Umbilical cord (tissue), 2 donors: ENCODE measurements around the gene TMEM131. TPM values are rescaled to one million over a fixed set of nuclear protein-coding genes. Genes with fewer than 3 reads are reported as not detected.
A peak's percentile ranks its signal among the peaks of the same experiment; 100 is the strongest.

ENCODE experiments used
- DNase-seq: peaks from one replicate; pipeline ENCODE4 v3.0.0-alpha.2; 2015; ENCODE audit warnings: low spot score
- total RNA-seq: library from RNA; depleted of rRNA; stranded (reverse); fragments of >200 nt; gene quantifications from one replicate; pipeline ENCODE4 v1.2.3, GENCODE V29; 2014; ENCODE audit warnings: low replicate concordance; ENCODE audit not compliant: insufficient read depth

The TMEM131 gene
- total RNA-seq, 1 donor from 2014 or later, result 29.9 TPM

DNA sequence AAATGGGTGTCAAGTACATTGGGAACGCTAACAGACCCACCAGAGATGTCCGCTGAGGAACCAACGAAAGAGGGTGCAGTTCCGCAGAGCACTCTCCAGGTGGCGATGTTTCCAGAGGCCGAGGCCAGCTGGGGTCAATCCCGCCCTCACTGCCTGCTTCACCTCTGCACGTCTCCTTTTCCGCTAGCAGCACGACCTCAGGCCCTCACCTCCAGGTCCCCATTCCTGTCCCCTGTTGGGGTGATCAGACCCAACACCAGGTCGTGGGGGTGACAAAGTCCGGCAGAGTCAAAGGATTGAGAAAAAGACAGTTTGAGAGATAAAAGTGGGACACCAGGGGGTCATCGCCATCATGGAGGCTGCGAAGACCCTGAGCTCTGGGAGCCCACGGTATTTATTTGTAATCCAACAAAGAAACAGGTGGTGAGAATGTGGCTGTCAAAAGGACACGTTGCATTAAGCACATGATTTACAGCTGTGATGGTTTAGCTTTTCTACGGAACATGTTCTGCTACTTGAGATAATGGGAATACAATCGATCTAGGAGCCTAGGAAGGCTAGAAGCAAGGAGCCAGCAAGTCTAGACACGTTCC, 255.1 kb downstream of the TMEM131 start:
- DNase-seq, result peak; percentile 24

DNA sequence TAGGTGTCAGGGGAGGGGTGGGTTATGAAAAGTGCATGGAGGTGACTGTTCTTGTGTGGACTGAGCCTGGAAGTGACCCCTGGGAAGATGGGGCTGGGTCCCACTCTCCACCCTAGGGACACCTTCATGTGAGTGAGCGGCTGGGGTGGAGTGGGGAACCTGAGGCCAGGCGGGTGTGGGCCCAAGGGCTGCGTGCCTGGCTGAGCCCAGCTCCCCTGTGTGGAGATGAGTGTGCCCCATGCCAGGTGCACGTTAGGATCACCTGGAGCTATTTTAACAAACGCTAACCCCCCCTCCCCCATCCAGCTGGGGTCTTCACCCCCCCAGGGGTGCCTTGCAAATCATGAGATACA, 255.9 kb downstream of the TMEM131 start:
- DNase-seq, result no peak

DNA sequence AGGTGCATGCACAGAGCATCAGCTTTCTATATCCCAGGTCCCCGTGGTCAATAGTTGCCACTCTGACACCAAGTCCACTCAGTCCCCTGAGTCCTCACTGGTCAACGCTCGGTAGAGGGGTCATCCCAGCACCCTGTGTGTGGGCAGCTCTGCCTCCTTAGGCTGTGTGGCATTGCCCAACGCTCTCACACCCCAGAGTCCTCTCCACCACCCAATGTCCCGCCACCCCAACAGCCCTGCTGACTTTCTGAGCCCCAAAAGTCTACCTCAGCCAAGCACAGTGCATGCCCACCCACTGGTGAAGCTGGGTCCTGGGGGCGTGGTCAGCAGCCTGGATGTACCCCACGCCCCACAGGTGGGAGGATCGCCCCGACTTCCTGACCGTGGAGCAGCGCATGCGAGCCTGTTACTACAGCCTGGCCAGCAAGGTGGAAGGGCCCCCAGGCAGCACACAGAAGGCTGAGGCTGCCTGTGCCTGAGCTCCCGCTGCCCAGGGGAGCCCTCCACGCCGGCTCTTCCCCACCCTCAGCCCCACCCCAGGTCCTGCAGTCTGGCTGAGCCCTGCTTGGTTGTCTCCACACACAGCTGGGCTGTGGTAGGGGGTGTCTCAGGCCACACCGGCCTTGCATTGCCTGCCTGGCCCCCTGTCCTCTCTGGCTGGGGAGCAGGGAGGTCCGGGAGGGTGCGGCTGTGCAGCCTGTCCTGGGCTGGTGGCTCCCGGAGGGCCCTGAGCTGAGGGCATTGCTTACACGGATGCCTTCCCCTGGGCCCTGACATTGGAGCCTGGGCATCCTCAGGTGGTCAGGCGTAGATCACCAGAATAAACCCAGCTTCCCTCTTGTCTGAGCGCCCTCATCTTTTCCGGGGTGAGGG, 256.5 kb downstream of the TMEM131 start:
- DNase-seq, result no peak

DNA sequence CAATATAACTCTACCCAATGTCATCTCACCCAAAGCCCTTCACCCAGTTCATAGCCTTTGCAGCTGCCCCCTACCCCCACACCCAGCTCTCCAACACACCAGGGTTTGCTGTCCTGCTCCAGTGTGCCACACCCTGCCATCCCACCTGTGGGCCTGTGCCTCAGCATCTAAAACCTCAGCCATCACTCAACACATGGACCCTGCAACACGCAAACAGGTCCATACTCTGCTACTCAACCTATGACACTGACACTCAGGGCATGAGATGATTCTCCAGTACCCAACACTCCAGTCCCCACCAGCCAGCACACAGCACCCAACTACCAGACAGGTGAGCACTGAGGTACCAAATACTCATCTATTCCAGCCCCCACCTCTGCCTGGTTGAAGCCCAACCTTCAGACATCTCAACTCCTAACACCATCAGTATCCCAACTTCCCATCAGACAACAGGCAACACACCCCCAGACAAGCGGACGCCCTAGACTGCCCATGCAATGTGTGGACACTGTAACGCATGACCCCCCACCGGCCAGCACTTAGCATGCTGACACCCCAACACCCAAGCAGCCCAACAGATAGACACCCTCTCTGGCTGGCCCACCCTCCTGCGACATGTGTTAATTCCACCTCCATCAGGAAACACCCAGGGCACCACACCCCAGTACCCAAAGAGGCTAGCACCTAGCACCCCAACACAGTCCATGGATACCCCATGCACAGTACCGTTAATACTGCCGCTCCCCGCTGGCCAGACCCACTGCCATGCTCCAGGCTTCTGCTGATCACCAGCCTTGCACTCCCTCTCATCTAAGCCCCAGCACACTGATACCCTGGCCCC, 257.3 kb downstream of the TMEM131 start:
- no peak for DNase-seq

DNA sequence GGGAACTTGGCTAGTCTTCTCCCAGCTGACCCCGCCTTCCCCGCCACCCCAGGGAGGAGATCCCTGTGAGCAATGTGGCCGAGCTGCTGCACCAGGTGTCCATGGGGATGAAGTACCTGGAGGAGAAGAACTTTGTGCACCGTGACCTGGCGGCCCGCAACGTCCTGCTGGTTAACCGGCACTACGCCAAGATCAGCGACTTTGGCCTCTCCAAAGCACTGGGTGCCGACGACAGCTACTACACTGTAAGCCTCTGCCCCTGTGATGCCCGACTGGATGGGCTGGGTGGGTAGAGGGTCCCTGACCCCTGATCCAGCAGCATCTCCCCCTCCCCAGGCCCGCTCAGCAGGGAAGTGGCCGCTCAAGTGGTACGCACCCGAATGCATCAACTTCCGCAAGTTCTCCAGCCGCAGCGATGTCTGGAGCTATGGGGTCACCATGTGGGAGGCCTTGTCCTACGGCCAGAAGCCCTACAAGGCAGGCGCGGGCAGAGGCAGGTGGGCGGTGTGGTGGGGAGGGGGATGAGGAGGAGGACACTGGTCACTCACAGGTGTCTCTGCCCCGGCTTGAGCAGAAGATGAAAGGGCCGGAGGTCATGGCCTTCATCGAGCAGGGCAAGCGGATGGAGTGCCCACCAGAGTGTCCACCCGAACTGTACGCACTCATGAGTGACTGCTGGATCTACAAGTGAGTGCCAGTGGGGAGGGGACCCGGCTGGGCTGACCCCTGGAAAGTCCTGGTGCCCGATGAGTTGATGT, 258.1 kb downstream of the TMEM131 start:
- no peak for DNase-seq

DNA sequence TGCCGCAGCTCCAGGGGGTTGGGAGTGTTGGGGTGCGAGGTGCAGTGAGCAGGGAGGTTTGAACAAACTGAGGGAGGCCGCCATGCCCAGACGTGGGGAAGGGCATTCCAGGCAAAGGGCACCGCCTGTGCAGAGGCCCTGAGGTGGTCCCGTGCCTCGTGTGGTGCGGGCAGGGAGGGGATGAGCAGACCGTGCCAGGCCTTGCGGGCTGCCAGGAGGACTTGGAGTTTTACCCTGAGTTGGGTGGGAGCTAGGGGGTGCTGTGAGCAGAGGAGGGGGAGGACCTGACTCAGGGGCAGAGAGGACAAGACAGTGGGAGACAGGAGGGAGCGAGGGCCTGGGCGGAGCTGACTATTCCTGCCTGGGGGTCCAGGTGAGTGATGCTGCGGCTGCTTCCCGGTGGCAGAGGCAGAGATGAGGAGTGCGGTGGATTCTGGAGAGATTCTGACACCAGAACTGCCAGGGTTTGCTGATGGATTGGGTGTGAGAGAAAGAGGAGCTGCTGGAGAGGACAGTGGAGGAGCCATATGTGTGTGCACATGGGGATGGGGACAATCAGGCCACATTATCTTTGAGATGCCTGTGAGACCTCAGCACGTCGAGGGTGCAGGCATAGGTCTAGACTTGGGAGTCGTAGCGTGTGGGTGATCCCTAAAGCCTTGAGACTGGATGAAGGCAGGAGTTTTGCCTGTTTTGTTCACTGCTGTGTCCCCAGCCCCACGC, 259.0 kb downstream of the TMEM131 start:
- no peak for DNase-seq

DNA sequence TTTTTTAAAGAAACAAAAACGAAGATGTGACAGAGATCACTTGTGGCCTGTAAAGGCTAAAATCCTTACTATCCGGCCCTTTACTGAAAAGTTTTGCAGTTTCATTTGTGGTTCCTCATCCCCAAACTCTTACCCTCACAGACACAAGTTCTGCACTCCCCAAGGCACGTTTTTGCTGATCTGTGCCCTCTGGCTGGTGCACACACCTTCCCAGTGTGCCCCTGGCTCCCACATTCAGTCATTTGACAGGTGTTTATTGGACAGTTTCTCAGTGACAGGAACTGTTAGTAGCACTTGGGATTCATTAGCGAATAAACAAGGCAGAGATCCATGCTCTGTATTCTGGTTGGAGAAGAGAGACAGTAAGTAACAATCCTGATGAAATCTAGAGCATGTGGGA, 259.6 kb downstream of the TMEM131 start:
- no peak for DNase-seq

DNA sequence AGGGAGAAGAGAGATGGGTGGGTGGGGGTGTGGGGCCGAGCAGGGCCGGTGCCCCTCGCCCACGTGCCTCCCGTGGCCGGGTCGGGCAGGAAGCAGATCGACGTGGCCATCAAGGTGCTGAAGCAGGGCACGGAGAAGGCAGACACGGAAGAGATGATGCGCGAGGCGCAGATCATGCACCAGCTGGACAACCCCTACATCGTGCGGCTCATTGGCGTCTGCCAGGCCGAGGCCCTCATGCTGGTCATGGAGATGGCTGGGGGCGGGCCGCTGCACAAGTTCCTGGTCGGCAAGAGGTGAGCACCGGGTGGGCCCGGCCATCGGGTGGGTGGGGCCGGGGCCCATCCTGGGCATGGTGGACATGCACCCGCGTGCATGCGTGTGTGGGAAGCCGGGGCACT, 260.6 kb downstream of the TMEM131 start:
- DNase-seq, result no peak

DNA sequence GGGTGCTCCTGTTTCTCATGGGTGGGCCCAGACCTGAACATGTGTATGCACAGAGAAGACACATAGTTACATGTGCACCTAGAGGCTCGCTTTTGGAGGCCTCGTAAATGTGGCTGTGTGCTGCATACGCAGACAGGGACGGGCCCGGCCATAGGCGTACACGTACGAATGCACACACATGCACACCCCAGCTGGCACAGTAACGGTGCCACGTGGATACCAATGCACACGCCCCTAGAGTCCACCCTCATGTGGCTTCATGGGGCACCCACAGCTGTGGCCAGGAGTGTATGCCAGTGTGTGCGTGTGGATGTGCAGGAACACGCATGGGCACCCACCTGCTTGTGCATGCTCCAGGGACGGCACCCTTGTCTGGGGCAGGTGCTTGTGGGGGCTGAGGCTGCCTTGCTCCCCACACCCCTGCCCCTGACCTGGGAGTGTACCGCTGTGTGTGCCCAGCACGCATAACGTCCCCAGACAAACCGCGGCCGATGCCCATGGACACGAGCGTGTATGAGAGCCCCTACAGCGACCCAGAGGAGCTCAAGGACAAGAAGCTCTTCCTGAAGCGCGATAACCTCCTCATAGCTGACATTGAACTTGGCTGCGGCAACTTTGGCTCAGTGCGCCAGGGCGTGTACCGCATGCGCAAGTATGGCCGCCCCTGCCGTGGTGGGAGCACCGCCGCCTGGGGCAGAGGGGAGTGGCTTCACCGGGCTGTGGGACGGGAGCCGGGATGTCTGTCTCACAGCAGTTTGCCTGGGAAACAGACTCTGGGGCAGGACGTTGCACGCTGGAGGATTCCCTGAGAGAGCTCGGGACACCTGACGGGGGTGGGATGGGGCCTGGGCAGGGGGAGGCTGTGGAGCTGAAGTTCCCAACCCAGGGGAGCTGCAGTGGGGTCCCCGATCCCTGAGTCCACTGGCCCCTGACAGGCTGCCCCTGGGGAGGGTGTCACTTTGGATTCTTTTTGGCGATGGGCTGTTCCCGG, 261.4 kb downstream of the TMEM131 start:
- DNase-seq, result no peak

DNA sequence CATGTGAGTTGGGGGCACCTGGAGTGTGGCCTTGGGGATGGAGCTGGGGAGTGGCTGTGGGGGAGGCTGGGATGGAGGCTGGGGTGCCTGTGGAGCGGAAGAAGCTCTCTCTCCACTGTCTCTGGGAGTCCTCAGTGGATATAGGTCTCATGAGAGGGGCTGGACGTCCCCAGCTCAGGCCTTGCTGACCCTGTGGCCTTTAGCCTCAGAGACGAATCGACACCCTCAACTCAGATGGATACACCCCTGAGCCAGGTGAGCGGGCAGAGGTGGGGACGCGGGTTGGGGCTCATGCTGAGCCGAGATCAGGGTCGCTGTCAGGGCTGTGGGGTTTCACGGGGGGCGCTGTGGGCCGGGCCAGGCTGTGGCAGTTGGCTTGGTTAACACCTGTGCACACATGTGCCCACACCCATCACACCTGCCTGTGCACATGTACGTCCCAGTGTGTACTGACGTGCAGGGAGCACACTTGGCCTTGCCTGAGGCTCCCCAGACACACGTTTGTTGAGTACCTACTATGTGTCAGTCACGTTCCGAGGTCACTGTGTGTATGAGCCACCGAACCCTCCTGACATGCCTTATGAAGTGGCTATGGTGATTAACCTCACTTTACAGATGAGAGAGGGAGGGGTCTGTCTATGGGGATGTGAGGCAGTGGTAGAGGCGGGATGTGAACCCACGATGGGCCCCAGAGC, 262.3 kb downstream of the TMEM131 start:
- no peak for DNase-seq

DNA sequence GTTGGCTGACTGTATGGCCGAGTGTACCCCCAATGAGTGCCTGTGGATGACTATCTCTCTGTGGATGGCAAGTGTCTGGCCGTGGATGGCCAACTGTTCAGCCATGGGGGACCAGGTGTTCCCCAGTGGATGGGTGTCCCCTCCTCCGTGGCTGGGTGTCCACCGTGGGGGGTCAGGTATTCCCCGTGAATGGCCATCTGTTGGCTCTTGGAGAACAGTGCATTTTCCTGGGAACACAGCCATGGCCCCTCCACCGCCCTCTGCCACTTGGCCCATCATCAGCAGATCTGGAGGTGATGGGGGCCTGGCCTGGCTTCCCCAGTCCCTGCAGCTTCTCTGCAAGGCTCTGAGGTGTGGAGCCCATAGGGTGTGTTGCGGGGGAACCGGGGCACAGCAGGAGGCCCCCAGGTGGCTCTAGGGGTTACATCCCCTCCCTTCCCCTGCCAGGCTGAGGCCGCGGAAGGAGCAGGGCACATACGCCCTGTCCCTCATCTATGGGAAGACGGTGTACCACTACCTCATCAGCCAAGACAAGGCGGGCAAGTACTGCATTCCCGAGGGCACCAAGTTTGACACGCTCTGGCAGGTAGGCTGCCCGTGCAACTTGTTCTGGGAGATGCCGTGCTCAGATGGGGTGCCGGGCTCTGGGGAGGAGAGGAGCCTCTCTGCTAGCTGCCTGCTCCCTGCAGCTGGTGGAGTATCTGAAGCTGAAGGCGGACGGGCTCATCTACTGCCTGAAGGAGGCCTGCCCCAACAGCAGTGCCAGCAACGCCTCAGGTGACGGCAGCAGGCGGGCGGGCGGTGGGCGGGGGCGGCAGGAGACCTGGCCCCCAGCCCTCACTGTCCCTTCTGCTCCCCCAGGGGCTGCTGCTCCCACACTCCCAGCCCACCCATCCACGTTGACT, 263.1 kb downstream of the TMEM131 start:
- DNase-seq, result no peak

DNA sequence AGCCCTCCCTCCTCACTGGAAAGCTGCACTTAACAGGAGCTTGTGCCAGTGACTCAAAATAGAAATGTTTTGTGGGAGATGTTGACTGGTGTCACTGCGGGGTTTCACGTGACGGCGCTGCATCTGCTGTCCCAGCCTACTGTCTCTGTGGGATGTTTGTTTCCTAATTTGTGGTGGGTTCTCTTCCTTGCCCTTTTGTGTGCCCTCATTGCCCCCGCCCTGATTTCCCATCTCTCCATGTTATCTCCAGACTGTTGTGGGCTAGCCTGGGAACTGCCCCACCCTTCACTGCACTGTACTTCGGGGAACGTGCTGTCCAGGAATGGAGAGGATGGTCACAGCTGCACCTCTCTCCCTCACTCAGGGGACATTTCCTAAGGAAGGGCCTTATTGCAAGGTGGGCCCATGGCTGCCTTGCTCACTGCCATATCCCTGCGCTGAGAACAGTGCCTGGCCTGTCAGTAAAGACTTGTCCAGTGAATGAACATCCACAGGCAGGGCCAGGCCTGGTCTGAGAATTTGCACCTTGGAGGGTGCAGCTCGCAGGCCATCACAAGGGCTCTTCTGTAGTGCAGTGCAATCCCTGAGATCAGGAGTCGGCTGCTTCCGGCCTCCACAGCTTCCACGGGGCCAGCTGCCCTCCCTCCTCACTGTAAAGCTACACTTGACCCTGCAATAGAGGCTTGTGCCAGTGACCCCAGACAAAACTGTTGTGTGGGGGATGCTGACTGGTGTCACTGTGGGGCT, 264.3 kb downstream of the TMEM131 start:
- no peak for DNase-seq

DNA sequence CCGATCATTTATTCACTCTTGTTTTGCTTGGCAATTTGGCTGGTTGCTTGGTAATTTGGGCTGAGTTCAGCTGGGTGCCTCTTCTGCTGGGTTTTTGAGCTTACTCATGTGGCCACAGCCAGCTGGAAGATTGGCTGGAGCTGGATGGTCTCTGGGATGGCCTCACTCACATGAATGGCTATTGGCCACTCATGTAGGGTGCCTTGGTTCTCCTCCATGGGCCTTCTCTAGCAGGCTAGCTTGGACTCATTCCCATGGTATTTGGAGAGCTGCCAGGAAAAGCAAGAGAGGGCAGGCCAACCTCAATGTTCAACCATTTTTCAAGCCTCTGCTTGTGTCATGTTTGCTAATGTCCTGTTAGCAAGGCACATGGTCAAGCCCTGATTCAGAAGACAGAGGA, 265.5 kb downstream of the TMEM131 start:
- no peak for DNase-seq

DNA sequence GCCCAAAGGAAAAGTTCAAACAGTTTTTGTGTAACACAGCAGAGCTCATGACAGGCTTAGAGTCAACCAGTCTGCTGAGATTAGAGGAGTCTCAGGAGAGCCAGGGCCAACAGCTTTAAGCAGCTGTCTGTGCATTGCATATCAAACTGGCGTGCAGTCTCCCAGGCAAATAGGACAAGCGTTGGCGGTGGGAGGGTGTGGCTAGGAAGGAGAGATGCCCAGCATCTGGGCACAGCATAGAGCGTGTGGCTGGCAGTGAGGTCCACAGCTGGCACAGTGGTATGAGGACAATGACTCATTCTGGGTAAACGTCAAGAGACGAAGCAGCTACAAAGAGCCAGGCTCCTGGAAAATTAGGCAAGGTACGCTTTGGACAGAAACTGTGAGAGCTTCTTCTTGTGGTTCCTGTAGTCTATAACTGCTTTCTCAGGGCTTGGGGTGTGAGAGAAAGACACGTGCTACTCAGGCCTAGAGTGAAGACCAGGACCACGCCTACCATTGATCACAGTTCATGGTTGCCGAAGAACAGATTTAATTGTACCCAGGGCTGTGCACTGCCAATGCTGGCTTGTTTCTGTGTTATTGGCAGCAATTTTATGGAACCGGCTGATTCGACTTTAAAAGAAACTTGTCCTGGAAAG, 267.5 kb downstream of the TMEM131 start:
- DNase-seq, result peak; percentile 76

DNA sequence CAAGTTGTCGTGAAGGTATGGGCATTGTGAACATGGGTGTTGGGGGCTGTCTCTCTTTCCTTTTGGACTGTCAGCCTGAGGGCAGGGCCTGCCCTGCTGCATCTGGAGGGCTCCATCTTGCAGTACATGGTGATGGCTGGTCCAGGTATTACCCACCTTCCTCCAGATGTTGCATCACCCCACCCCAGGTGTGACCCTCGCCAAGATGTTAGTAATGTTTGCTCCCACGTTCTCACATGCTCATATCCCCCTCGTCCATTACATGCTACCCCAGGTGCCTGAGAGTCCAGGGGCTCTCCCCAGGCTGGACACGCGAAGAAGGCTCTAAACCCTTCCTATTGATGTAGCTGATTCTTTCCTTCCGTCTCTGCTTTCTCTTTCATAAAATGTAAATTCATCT, 268.5 kb downstream of the TMEM131 start:
- DNase-seq, result no peak

DNA sequence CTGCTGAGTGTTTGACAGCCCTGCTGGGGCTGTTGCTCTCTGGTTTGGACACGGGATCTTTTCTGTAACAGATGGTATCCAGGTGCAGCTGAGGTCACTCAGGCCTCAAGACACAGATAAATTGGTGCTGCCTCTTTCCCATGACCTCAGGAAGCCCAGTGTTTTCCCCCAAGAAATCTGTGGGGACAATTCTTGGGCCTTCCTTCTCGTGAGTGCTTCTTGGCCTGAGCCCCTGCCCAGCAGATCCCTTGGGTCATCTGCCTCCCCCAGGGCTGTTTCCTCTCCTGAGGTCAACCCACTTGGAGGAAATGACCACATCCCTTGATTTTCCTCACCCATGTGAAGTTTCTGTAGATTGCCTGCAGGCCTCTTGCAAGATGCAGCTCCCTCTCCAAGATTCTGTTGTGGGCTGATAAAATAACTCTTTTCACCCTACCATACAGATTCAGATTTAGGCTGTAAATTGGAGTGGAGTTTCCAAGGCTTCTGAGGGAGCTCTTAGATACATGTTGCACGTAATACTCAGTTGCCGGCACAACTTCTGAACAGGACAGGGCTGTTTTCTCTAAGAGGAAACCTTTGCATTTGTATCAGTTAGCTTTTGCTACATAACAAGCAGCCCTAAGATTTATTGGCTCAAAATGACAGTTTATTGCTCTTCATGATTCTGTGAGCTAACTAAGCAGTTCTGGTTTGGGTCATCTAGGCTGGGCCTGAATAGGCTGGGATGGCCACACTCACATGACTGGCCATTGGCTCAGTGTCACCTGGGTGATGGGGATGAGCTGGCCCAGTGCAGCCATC, 269.3 kb downstream of the TMEM131 start:
- peak; percentile 18 for DNase-seq
